ENCODE results near the gene TBCD. TPM values are rescaled to one million over a fixed set of nuclear protein-coding genes. Genes with fewer than 3 reads are reported as not detected.
A peak's percentile ranks its signal among the peaks of the same experiment; 100 is the strongest.

Gene TBCD
- total and polyA plus RNA-seq, 4 donors, result 56.3 to 140 (median 92.8) TPM

DNA sequence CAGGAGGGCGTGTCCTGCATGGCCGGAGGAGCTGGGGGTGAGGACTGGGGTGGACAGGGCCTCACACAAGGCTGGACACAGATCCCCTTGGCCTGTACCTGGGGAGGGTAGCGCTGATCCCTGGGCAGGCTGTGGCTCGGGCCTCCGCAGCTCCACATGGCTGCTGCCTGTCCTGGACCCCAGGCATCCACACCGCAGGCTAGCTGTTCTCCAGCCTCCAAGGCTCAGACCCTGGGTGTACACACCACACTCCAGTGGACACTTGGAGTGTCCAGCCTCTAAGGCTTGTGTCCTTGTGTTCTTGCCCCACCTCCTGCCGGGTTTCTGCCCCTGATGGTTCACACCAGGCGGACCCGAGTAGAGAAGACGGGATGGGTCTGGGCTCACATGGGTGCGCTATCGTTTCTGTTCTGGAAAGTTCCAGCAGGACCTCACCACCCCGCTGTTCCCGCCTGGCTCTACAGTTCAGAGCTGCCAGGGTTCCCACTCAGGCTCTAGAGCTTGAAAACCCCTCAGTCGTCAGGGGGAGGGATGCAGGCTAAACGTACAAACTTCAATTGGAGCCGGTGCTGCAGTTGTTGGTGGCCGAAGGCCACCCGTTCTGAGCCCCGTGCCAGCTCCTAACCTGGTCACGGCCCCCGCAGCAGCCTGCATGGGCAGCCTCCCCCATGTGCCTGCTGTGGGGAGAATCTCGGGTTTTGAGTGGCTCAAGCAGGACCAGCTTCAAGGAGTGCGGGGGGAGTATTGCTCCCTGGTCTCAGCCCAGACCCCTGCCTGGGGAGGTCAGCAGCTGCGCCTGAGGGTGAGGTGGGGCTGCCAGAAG, 42.0 kb upstream of the TBCD start:
- H3K27ac ChIP-seq (ENCODE audit: low read depth, low read length), result no peak overlapping the region
- no peak overlapping the region for H3K4me3 ChIP-seq (ENCODE audit: low read depth, low read length)
- no peaks in the 10 kb centered on the region for H3K4me1 ChIP-seq (ENCODE audit: control insufficient read depth, insufficient read depth, low read length)
- no peak for DNase-seq (ENCODE audit: low read depth in 4 of 6, low spot score in 6 of 6)
- H3K27me3 ChIP-seq (ENCODE audit: control insufficient read depth, insufficient read depth, low read length), result no peaks in the 10 kb centered on the region
- 91% methylated on average over 25 of the region's 25 CpGs for WGBS (ENCODE audit: insufficient coverage)
- H3K9me3 ChIP-seq (ENCODE audit: control insufficient read depth, insufficient read depth, low read length), result no peaks in the 10 kb centered on the region
- peaks cover 7% of the 10 kb centered on the region for H3K36me3 ChIP-seq (ENCODE audit: control insufficient read depth, insufficient read depth, low read length)

GRCh38 chr17:82710499-82711232, 41.2 kb upstream of the TBCD start:
- peaks cover 2% of the 10 kb centered on the region for H3K4me1 ChIP-seq (ENCODE audit: control insufficient read depth, insufficient read depth, low read length)
- no peak overlapping the region for H3K27ac ChIP-seq (ENCODE audit: low read depth, low read length)
- no peaks in the 10 kb centered on the region for H3K27me3 ChIP-seq (ENCODE audit: control insufficient read depth, insufficient read depth, low read length)
- H3K9me3 ChIP-seq (ENCODE audit: control insufficient read depth, insufficient read depth, low read length), result no peaks in the 10 kb centered on the region
- H3K4me3 ChIP-seq (ENCODE audit: low read depth, low read length), result no peak overlapping the region
- H3K36me3 ChIP-seq (ENCODE audit: control insufficient read depth, insufficient read depth, low read length), result peaks cover 7% of the 10 kb centered on the region
- WGBS (ENCODE audit: insufficient coverage), result 68% methylated on average over 20 of the region's 29 CpGs
- no peak for DNase-seq (ENCODE audit: low read depth in 4 of 6, low spot score in 6 of 6)

GRCh38 chr17:82713071-82713723, 38.7 kb upstream of the TBCD start:
- peaks cover 11% of the 10 kb centered on the region for H3K36me3 ChIP-seq (ENCODE audit: control insufficient read depth, insufficient read depth, low read length)
- H3K4me3 ChIP-seq (ENCODE audit: low read depth, low read length), result no peak overlapping the region
- WGBS (ENCODE audit: insufficient coverage), result 91% methylated on average over 34 of the region's 35 CpGs
- no peaks in the 10 kb centered on the region for H3K9me3 ChIP-seq (ENCODE audit: control insufficient read depth, insufficient read depth, low read length)
- H3K4me1 ChIP-seq (ENCODE audit: control insufficient read depth, insufficient read depth, low read length), result peaks cover 21% of the 10 kb centered on the region
- no peak for DNase-seq (ENCODE audit: low read depth in 4 of 6, low spot score in 6 of 6)
- no peaks in the 10 kb centered on the region for H3K27me3 ChIP-seq (ENCODE audit: control insufficient read depth, insufficient read depth, low read length)
- H3K27ac ChIP-seq (ENCODE audit: low read depth, low read length), result no peak overlapping the region

GRCh38 chr17:82716203-82717010, 35.5 kb upstream of the TBCD start, which contains the start of gene FN3KRP:
FN3KRP (plus strand) TSS chr17:82716706; CDS start chr17:82716756, 50 bp downstream.
- H3K4me3 ChIP-seq (ENCODE audit: low read depth, low read length), result peak within 1 kb of the TSS; percentile 71
- no peaks in the 10 kb centered on the region for H3K9me3 ChIP-seq (ENCODE audit: control insufficient read depth, insufficient read depth, low read length)
- peak in 5 of 6 donors; percentile 78 to 99 (median 88) for DNase-seq (ENCODE audit: low read depth in 4 of 6, low spot score in 6 of 6)
- H3K27ac ChIP-seq (ENCODE audit: low read depth, low read length), result peak within 1 kb of the TSS; percentile 71
- H3K27me3 ChIP-seq (ENCODE audit: control insufficient read depth, insufficient read depth, low read length), result no peaks in the 10 kb centered on the region
- H3K36me3 ChIP-seq (ENCODE audit: control insufficient read depth, insufficient read depth, low read length), result peaks cover 38% of the 10 kb centered on the region
- H3K4me1 ChIP-seq (ENCODE audit: control insufficient read depth, insufficient read depth, low read length), result peaks cover 23% of the 10 kb centered on the region
- WGBS (ENCODE audit: insufficient coverage), result under 1% methylated on average over 64 of the region's 75 CpGs

GRCh38 chr17:82718986-82719685, 32.7 kb upstream of the TBCD start:
- no peak for DNase-seq (ENCODE audit: low read depth in 4 of 6, low spot score in 6 of 6)
- Histone ChIP-seq H3K27ac (ENCODE audit: low read depth, low read length) (no peak overlapping the region), H3K9me3 (ENCODE audit: control insufficient read depth, insufficient read depth, low read length) (no peaks in the 10 kb centered on the region), H3K4me1 (ENCODE audit: control insufficient read depth, insufficient read depth, low read length) (peaks cover 23% of the 10 kb centered on the region), H3K27me3 (ENCODE audit: control insufficient read depth, insufficient read depth, low read length) (no peaks in the 10 kb centered on the region), H3K36me3 (ENCODE audit: control insufficient read depth, insufficient read depth, low read length) (peaks cover 54% of the 10 kb centered on the region), H3K4me3 (ENCODE audit: low read depth, low read length) (no peak overlapping the region)
- WGBS (ENCODE audit: insufficient coverage), result 98% methylated on average over 16 of the region's 18 CpGs

DNA sequence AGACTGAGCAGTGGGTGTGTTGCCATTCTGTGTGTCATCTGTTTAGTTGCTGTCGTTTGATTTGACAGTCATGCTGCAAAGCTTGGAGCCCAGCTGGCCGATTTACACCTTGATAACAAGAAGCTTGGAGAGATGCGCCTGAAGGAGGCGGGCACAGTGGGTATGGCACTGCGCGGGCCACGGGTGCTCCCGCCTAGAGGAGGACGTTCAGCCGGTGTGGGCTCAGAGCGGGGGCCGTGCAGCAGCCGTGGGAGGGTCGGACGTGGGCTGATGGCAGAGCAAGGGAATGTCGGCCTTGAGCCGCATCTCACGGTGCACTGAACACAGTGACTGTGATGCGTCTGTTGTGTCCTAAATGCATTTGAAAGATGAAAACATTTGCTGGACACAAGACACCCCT, 31.7 kb upstream of the TBCD start:
- H3K36me3 ChIP-seq (ENCODE audit: control insufficient read depth, insufficient read depth, low read length), result peaks cover 63% of the 10 kb centered on the region
- no peak overlapping the region for H3K27ac ChIP-seq (ENCODE audit: low read depth, low read length)
- H3K4me3 ChIP-seq (ENCODE audit: low read depth, low read length), result no peak overlapping the region
- no peak for DNase-seq (ENCODE audit: low read depth in 4 of 6, low spot score in 6 of 6)
- H3K27me3 ChIP-seq (ENCODE audit: control insufficient read depth, insufficient read depth, low read length), result no peaks in the 10 kb centered on the region
- WGBS (ENCODE audit: insufficient coverage), result 97% methylated on average over 18 of the region's 19 CpGs
- H3K9me3 ChIP-seq (ENCODE audit: control insufficient read depth, insufficient read depth, low read length), result no peaks in the 10 kb centered on the region
- H3K4me1 ChIP-seq (ENCODE audit: control insufficient read depth, insufficient read depth, low read length), result peaks cover 23% of the 10 kb centered on the region

DNA sequence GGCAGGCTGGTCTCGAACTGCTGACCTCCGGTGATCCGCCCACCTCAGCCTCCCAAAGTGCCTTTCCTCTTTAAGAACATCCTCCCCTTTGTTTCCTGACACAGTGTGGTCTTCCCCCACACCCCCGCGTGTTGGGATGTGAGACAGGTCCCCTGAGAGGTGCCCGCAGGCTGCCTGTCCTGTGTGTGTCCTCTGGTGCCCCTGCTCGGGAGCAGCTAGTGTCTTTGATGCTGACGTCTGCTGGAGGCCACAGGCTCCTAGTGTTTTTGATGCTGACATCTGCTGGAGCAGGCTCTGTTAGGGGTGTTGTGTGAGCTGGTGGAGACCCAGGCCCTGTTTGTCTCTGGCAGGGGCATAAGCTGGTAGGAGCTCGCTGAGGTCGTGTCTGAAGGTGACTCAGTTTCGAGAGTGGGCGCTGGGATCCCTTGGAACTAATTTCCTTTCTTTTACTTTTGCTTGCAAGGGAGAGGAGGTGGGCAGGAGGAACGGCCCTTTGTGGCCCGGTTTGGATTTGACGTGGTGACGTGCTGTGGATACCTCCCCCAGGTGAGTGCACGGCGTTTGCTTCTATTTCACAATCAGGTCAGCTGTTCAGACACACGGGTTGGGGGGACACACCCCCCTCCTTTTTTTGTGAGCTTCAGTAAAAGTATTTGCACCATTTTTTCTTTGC, 29.4 kb upstream of the TBCD start:
- WGBS (ENCODE audit: insufficient coverage), result 92% methylated on average over 13 of the region's 19 CpGs
- Histone ChIP-seq H3K4me1 (ENCODE audit: control insufficient read depth, insufficient read depth, low read length) (peaks cover 9% of the 10 kb centered on the region), H3K9me3 (ENCODE audit: control insufficient read depth, insufficient read depth, low read length) (no peaks in the 10 kb centered on the region), H3K4me3 (ENCODE audit: low read depth, low read length) (no peak overlapping the region), H3K27ac (ENCODE audit: low read depth, low read length) (no peak overlapping the region), H3K36me3 (ENCODE audit: control insufficient read depth, insufficient read depth, low read length) (peaks cover 85% of the 10 kb centered on the region), H3K27me3 (ENCODE audit: control insufficient read depth, insufficient read depth, low read length) (no peaks in the 10 kb centered on the region)
- no peak for DNase-seq (ENCODE audit: low read depth in 4 of 6, low spot score in 6 of 6)

GRCh38 chr17:82723169-82723807, 28.6 kb upstream of the TBCD start:
- Histone ChIP-seq H3K9me3 (ENCODE audit: control insufficient read depth, insufficient read depth, low read length) (no peaks in the 10 kb centered on the region), H3K36me3 (ENCODE audit: control insufficient read depth, insufficient read depth, low read length) (peaks cover 86% of the 10 kb centered on the region), H3K27ac (ENCODE audit: low read depth, low read length) (no peak overlapping the region), H3K27me3 (ENCODE audit: control insufficient read depth, insufficient read depth, low read length) (no peaks in the 10 kb centered on the region), H3K4me3 (ENCODE audit: low read depth, low read length) (no peak overlapping the region), H3K4me1 (ENCODE audit: control insufficient read depth, insufficient read depth, low read length) (peaks cover under 1% of the 10 kb centered on the region)
- no peak for DNase-seq (ENCODE audit: low read depth in 4 of 6, low spot score in 6 of 6)
- WGBS (ENCODE audit: insufficient coverage), result 95% methylated on average over 22 of the region's 26 CpGs
